SK-N-SH (cell line): ENCODE results near the gene COLEC11. TPM values are rescaled to one million over a fixed set of nuclear protein-coding genes. Genes with fewer than 3 reads are reported as not detected.

Experiments used
- CTCF ChIA-PET: fragments of 300-600, 350-600 bp; formaldehyde crosslinking; extraction: SDS; loops from one replicate; lab custom pipeline; 2021; lab: Yijun Ruan, JAX
- POLR2A ChIA-PET: fragments of 350-600 bp; sonication (Branson Sonifier 250); formaldehyde crosslinking; extraction: SDS; loops from one replicate; lab custom pipeline; 2020; ENCODE audit warnings: antibody characterized with exemption, inconsistent platforms; lab: Yijun Ruan, JAX
- DNase-seq: peaks from one replicate; pipeline ENCODE4 v3.0.0; 2012
- H2AFZ ChIP-seq: fragments of 200-600 bp; sonication (generic); 2 replicates; pipeline ENCODE4 v1.8.1; 2016; ENCODE audit warnings: antibody characterized with exemption, mild to moderate bottlenecking, low read depth
- H3F3A ChIP-seq: fragments of 200-600 bp; sonication (generic); replicated peaks from 2 replicates; pipeline ENCODE3; 2016; ENCODE audit warnings: antibody characterized with exemption, mild to moderate bottlenecking; ENCODE audit not compliant: insufficient read depth
- H3K27ac ChIP-seq, 2 experiments: fragments of 200-500 bp in 1 of 2; fragments of 200-600 bp in 1 of 2; sonication (Bioruptor generic) in 1 of 2; sonication (generic), shearing (Covaris generic) in 1 of 2; 2 replicates each; pipeline versions ENCODE4 v1.5.1 to v1.6.1; 2014 to 2016; ENCODE audit warnings: low read depth in 2 of 2, inconsistent platforms in 1 of 2, low read length in 1 of 2, mild to moderate bottlenecking in 1 of 2, mixed read lengths in 1 of 2
- H3K27me3 ChIP-seq: fragments of 200-600 bp; sonication (generic), shearing (Covaris generic); 2 replicates; pipeline ENCODE4 v1.6.1; 2016; ENCODE audit warnings: mixed run types; ENCODE audit not compliant: insufficient read depth
- H3K36me3 ChIP-seq, 2 experiments: fragments of 200-500 bp in 1 of 2; fragments of 200-600 bp in 1 of 2; sonication (Bioruptor generic) in 1 of 2; sonication (generic) in 1 of 2; replicated peaks in 1 of 2; 2 replicates each; pipeline versions ENCODE3 to v1.5.1; 2014 to 2016; ENCODE audit warnings: low read length in 1 of 2, mild to moderate bottlenecking in 1 of 2; ENCODE audit not compliant: insufficient read depth in 2 of 2, control insufficient read depth in 1 of 2
- H3K4me1 ChIP-seq, 2 experiments: fragments of 200-500 bp in 1 of 2; fragments of 200-600 bp in 1 of 2; sonication (Bioruptor generic) in 1 of 2; sonication (generic), shearing (Covaris generic) in 1 of 2; 2 replicates each; pipeline versions ENCODE4 v1.5.1 to v1.6.1; 2014 to 2016; ENCODE audit warnings: low read depth in 1 of 2, low read length in 1 of 2, mixed run types in 1 of 2; ENCODE audit not compliant: insufficient read depth in 2 of 2, control insufficient read depth in 1 of 2
- H3K4me2 ChIP-seq: fragments of 200-600 bp; sonication (generic), shearing (Covaris generic); 2 replicates; pipeline ENCODE4 v1.6.1; 2017; ENCODE audit warnings: mixed run types
- H3K4me3 ChIP-seq, 2 experiments: fragments of 200-500 bp in 1 of 2; fragments of 200-600 bp in 1 of 2; sonication (Bioruptor generic) in 1 of 2; sonication (generic), shearing (Covaris generic) in 1 of 2; 2 replicates each; pipeline versions ENCODE4 v1.5.1 to v1.8.1; 2014 to 2016; ENCODE audit warnings: low read depth in 2 of 2, inconsistent platforms in 1 of 2, low read length in 1 of 2, mild to moderate bottlenecking in 1 of 2, mixed read lengths in 1 of 2, moderate library complexity in 1 of 2
- H3K79me2 ChIP-seq: fragments of 200-600 bp; sonication (generic); 2 replicates; pipeline ENCODE4 v1.8.1; 2017; ENCODE audit warnings: mild to moderate bottlenecking; ENCODE audit not compliant: insufficient read depth
- H3K9ac ChIP-seq: fragments of 200-600 bp; sonication (generic); 2 replicates; pipeline ENCODE4 v1.6.1; 2017; ENCODE audit warnings: mixed run types
- H3K9me2 ChIP-seq: fragments of 200-600 bp; sonication (generic); 2 replicates; pipeline ENCODE4 v1.6.1; 2017; ENCODE audit warnings: mixed run types
- H3K9me3 ChIP-seq: fragments of 200-600 bp; sonication (generic); 2 replicates; pipeline ENCODE4 v1.6.1; 2017; ENCODE audit warnings: mixed run types, mild to moderate bottlenecking, moderate library complexity
- H4K20me1 ChIP-seq: fragments of 200-600 bp; sonication (generic); 2 replicates; pipeline ENCODE4 v1.6.1; 2017; ENCODE audit warnings: mild to moderate bottlenecking, mixed run types; ENCODE audit not compliant: insufficient read depth
- CHD2 ChIP-seq: fragments of 150-350 bp; IDR thresholded peaks from 2 replicates; pipeline ENCODE4 v1.6.1; 2018; ENCODE audit warnings: low read length; ENCODE audit not compliant: partially characterized antibody
- ELF1 ChIP-seq: IDR thresholded peaks from 2 replicates; pipeline ENCODE4 v1.4.0; 2012
- EP300 ChIP-seq, 2 experiments: IDR thresholded peaks; 2 replicates each; pipeline versions ENCODE4 v1.4.0 to v1.6.1; 2012; ENCODE audit warnings: borderline replicate concordance in 1 of 2, low read depth in 1 of 2, low read length in 1 of 2
- EZH2phosphoT487 ChIP-seq: fragments of 200-600 bp; sonication (generic); IDR thresholded peaks from 2 replicates; pipeline ENCODE4 v1.6.1; 2017; ENCODE audit warnings: low read depth, mixed run types, mild to moderate bottlenecking, antibody characterized with exemption, moderate library complexity, borderline replicate concordance
- FOSL2 ChIP-seq: IDR thresholded peaks from 2 replicates; pipeline ENCODE4 v1.4.0; 2012; ENCODE audit warnings: low read depth, mild to moderate bottlenecking, moderate library complexity, borderline replicate concordance
- FOXJ3 ChIP-seq: sonication (generic); formaldehyde crosslinking; IDR thresholded peaks from 2 replicates; pipeline ENCODE4 v1.5.1; 2020; ENCODE audit warnings: mild to moderate bottlenecking, missing genetic modification reagents
- FOXM1 ChIP-seq: IDR thresholded peaks from 2 replicates; pipeline ENCODE4 v1.4.0; 2012; ENCODE audit warnings: low read depth, mild to moderate bottlenecking
- GATA2 ChIP-seq: sonication (generic); formaldehyde crosslinking; IDR thresholded peaks from 2 replicates; pipeline ENCODE4 v1.5.0; 2020; ENCODE audit warnings: mild to moderate bottlenecking, missing genetic modification reagents
- JUND ChIP-seq: IDR thresholded peaks from 2 replicates; pipeline ENCODE4 v1.4.0; 2012
- NFIC ChIP-seq: IDR thresholded peaks from 2 replicates; pipeline ENCODE4 v1.4.0; 2012; ENCODE audit warnings: borderline replicate concordance
- POLR2AphosphoS5 ChIP-seq: IDR thresholded peaks from 2 replicates; pipeline ENCODE4 v1.6.1; 2012; ENCODE audit warnings: low read depth, low read length
- RCOR1 ChIP-seq: fragments of 150-350 bp; IDR thresholded peaks from 2 replicates; pipeline ENCODE4 v1.6.1; 2017; ENCODE audit warnings: antibody characterized with exemption, low read length
- RFX5 ChIP-seq: IDR thresholded peaks from 2 replicates; pipeline ENCODE4 v1.6.1; 2012; ENCODE audit warnings: mild to moderate bottlenecking, improper control_type of control experiment, low read length
- SMC3 ChIP-seq: IDR thresholded peaks from 2 replicates; pipeline ENCODE4 v1.6.1; 2012; ENCODE audit warnings: low read depth, low read length, improper control_type of control experiment
- TAF1 ChIP-seq: IDR thresholded peaks from 2 replicates; pipeline ENCODE4 v1.6.1; 2012; ENCODE audit warnings: low read depth, mild to moderate bottlenecking, low read length, moderate library complexity, borderline replicate concordance
- TCF12 ChIP-seq: IDR thresholded peaks from 2 replicates; pipeline ENCODE4 v1.4.0; 2012
- TEAD4 ChIP-seq: IDR thresholded peaks from 2 replicates; pipeline ENCODE4 v1.4.0; 2012; ENCODE audit warnings: mild to moderate bottlenecking, borderline replicate concordance; ENCODE audit not compliant: insufficient read depth
- YY1 ChIP-seq: IDR thresholded peaks from 2 replicates; pipeline ENCODE4 v1.4.0; 2012; ENCODE audit warnings: low read depth, mild to moderate bottlenecking
- WGBS: methylation state at CpG from one replicate; pipeline ENCODE4 v1.1.6; 2017; ENCODE audit warnings: low lambda C conversion rate; 5-methylcytosine and 5-hydroxymethylcytosine counted together
- polyA plus RNA-seq, 3 experiments: library from polyadenylated mRNA; depleted of rRNA; stranded (reverse); fragments of >200 nt; gene quantifications; 2 replicates each; pipeline ENCODE4 v1.2.3, GENCODE V29; 2012
- TF ChIP-seq, protein P1 (sequence below): IDR thresholded peaks from 2 replicates; pipeline ENCODE4 v1.4.0; 2012; ENCODE audit warnings: low read depth, borderline replicate concordance
- TF ChIP-seq, protein P2 (sequence below): IDR thresholded peaks from 2 replicates; pipeline ENCODE4 v1.4.0; 2012; ENCODE audit warnings: low read depth
- TF ChIP-seq, protein P3 (sequence below): fragments of 150-350 bp; IDR thresholded peaks from 2 replicates; pipeline ENCODE4 v1.6.1; 2017; ENCODE audit warnings: antibody characterized with exemption, low read length, low read depth, borderline replicate concordance
- TF ChIP-seq, protein P4 (sequence below): IDR thresholded peaks from 2 replicates; pipeline ENCODE4; 2012
- TF ChIP-seq, protein P5 (sequence below): IDR thresholded peaks from 2 replicates; pipeline ENCODE4 v1.4.0; 2012; ENCODE audit warnings: low read depth, borderline replicate concordance

The COLEC11 gene
- polyA plus RNA-seq, 1 of the 3 experiments (the other 2 are of a cell fraction) = 8.7 TPM

DNA sequence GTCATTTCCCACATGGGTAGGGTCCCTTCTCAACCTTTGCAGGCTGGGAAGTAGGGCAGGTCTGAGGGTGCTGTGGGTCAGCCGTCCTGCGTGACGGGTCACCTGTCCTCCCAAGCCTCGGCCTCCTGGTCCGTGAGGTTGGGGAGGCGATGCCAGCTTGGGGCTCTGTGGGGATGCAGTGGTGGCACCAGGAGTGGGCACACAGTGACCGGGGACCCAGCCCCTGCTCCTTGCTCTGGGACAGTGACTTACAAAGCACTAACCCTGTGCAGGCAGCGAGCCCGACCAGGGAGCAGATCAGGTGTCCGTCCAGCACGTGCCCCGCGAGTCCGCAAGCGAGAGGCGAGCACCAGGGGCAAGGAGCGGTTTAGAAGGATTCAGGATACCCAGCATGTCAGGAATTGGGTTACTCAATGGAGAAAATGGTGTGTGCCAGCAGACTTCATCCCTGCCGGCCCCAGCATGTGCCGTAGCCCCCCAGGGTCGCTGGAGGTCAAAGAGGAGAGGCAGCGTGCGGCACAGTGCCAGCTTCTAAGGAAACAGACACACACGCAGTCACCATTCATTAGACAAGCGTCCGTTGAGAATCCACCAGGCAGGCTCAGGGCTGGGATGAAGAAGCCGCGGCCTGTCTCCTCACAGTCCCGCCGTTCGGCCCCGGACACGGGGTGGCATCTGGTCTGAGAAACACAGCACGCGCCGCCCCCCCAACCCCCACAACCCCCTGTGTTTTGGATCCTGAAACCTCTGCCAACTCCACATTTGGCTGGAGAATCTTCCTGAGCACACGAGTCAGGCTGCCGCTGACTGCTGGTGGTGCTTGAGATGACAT lies 11.7 kb downstream of the COLEC11 start (continued):
- TF ChIP-seq EZH2phosphoT487 = no peak

DNA sequence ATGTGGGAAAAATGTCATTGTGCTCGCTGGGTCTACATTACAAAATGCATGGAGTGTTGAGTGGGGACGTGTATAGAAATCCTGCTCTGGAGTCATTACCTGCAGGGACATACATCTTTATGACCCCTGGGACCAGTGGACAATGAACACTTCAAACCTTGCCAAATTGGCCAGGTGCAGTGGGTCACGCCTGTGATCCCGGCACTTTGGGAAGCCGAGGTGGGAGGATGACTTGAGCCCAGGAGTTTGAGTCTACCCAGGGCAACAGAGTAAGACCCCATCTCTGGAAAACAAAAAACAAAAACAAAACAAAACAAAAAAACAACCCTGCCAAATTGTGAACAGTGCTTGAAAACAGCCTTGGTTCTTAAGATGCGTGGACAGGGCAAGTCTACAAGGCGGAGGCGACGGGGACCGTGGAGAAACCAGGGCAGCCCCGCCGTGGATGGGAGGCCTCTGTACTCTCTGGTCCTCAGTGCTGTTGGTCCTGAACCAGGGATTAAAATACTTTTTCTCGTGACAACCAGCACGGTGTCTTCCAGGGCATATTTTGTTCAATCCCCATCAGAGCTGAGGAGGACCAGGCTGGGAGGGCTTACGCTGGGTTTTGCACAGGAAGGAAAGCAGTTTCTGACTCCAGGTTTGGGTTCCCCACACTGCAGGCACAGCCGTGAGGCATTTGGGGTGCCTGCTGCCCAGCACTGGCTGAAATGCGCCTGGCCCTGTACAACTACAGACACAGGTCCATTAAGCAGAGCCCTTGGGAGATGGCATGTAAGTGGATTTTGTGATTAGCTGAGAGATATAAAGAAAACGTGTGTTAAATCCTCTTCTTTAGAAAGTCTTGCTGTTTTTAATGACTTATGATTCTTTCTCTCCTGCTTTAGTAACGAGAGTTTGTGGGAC lies 13.7 kb downstream of the COLEC11 start:
- H3K36me3 ChIP-seq = no peaks in the 10 kb centered on the region
- no peaks in the 10 kb centered on the region for H3K79me2 ChIP-seq
- H3K4me2 ChIP-seq = no peak overlapping the region
- H4K20me1 ChIP-seq = no peaks in the 10 kb centered on the region
- DNase-seq = no peak
- ChIA-PET CTCF (interaction anchor here (0.9 to 2.0 kb wide), 5 partner anchors 29 to 147 kb away, joined by 3 to 6 read pairs (median 3); no protein-coding TSS in a partner anchor), POLR2A (interaction anchor here (0.6 to 1.5 kb wide), 6 partner anchors 14 to 50 kb away, joined by 3 to 5 read pairs (median 3); partner anchors contain the start of genes COLEC11 and RNASEH1)
- peaks cover 5 to 66% of the 10 kb centered on the region in 2 experiments; a peak in 3 of 4 replicates for H3K4me1 ChIP-seq
- H3F3A ChIP-seq = no peaks in the 10 kb centered on the region
- H3K27me3 ChIP-seq = no peaks in the 10 kb centered on the region
- no peak overlapping the region for H3K4me3 ChIP-seq
- no peaks in the 10 kb centered on the region for H3K9me2 ChIP-seq
- no peaks in the 10 kb centered on the region for H3K9me3 ChIP-seq
- no peak overlapping the region for H3K9ac ChIP-seq
- WGBS = 82% methylated on average over 19 of the region's 19 CpGs
- H3K27ac ChIP-seq = peak overlapping the region in 1 of 2 experiments; percentile 97; a peak in 2 of 4 replicates
- H2AFZ ChIP-seq = no peak overlapping the region
- TF ChIP-seq, protein P1, sequence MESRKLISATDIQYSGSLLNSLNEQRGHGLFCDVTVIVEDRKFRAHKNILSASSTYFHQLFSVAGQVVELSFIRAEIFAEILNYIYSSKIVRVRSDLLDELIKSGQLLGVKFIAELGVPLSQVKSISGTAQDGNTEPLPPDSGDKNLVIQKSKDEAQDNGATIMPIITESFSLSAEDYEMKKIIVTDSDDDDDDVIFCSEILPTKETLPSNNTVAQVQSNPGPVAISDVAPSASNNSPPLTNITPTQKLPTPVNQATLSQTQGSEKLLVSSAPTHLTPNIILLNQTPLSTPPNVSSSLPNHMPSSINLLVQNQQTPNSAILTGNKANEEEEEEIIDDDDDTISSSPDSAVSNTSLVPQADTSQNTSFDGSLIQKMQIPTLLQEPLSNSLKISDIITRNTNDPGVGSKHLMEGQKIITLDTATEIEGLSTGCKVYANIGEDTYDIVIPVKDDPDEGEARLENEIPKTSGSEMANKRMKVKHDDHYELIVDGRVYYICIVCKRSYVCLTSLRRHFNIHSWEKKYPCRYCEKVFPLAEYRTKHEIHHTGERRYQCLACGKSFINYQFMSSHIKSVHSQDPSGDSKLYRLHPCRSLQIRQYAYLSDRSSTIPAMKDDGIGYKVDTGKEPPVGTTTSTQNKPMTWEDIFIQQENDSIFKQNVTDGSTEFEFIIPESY = no peak
- TF ChIP-seq, protein P2, sequence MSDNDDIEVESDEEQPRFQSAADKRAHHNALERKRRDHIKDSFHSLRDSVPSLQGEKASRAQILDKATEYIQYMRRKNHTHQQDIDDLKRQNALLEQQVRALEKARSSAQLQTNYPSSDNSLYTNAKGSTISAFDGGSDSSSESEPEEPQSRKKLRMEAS = no peak
- TF ChIP-seq ELF1 (no peak), EP300 (IDR thresholded peaks at IDR 0.05; ENCODE audit: borderline replicate concordance in 1 of 2, low read depth in 1 of 2, low read length in 1 of 2) (peak in 1 of 2 experiments; percentile 52; a peak in 1 of 4 replicates), POLR2AphosphoS5 (no peak), GATA2 (CRISPR knock-in tag) (peak; percentile 61), FOXM1 (no peak), RFX5 (no peak), JUND (no peak), SMC3 (no peak), YY1 (no peak), TCF12 (no peak), FOXJ3 (CRISPR knock-in tag) (no peak), TAF1 (no peak), RCOR1 (no peak), TEAD4 (no peak), NFIC (no peak), CHD2 (peak; percentile 44), EZH2phosphoT487 (no peak), FOSL2 (no peak)
- TF ChIP-seq, protein P3, sequence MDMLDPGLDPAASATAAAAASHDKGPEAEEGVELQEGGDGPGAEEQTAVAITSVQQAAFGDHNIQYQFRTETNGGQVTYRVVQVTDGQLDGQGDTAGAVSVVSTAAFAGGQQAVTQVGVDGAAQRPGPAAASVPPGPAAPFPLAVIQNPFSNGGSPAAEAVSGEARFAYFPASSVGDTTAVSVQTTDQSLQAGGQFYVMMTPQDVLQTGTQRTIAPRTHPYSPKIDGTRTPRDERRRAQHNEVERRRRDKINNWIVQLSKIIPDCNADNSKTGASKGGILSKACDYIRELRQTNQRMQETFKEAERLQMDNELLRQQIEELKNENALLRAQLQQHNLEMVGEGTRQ = no peak
- TF ChIP-seq, protein P4, sequence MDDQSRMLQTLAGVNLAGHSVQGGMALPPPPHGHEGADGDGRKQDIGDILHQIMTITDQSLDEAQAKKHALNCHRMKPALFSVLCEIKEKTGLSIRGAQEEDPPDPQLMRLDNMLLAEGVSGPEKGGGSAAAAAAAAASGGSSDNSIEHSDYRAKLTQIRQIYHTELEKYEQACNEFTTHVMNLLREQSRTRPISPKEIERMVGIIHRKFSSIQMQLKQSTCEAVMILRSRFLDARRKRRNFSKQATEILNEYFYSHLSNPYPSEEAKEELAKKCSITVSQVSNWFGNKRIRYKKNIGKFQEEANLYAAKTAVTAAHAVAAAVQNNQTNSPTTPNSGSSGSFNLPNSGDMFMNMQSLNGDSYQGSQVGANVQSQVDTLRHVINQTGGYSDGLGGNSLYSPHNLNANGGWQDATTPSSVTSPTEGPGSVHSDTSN = no peak
- TF ChIP-seq, protein P5, sequence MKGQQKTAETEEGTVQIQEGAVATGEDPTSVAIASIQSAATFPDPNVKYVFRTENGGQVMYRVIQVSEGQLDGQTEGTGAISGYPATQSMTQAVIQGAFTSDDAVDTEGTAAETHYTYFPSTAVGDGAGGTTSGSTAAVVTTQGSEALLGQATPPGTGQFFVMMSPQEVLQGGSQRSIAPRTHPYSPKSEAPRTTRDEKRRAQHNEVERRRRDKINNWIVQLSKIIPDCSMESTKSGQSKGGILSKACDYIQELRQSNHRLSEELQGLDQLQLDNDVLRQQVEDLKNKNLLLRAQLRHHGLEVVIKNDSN = no peak
